GM12801 (cell line): Measurements from ENCODE around the gene DAB2IP.

Experiments used
- TF ChIP-seq, protein P1 (sequence below): IDR thresholded peaks from one replicate; pipeline ENCODE4 v1.5.1; 2011; ENCODE audit warnings: control low read depth; ENCODE audit not compliant: insufficient read length; ENCODE audit errors: extremely low read depth

Gene DAB2IP

DNA sequence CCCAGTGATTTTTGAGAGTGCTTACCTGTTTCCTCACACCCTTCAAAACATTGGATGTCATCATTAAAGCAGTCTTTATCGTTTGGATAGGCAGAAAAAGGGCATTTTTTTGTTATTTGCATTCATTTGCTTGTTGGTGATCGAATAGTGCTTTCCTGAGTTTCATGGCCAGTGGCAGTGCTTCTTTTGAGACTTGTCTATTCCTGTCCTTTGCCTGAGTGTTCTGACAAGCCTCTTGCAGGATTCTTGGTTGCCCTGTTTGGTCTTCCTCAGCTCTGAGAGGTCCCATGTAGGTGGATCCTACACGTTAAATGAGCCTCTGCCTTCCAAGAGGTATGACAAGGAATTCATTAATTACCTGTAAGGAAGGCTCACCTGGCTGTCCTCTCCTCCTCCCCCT lies 52.8 kb downstream of the DAB2IP start:
- TF ChIP-seq, protein P1, sequence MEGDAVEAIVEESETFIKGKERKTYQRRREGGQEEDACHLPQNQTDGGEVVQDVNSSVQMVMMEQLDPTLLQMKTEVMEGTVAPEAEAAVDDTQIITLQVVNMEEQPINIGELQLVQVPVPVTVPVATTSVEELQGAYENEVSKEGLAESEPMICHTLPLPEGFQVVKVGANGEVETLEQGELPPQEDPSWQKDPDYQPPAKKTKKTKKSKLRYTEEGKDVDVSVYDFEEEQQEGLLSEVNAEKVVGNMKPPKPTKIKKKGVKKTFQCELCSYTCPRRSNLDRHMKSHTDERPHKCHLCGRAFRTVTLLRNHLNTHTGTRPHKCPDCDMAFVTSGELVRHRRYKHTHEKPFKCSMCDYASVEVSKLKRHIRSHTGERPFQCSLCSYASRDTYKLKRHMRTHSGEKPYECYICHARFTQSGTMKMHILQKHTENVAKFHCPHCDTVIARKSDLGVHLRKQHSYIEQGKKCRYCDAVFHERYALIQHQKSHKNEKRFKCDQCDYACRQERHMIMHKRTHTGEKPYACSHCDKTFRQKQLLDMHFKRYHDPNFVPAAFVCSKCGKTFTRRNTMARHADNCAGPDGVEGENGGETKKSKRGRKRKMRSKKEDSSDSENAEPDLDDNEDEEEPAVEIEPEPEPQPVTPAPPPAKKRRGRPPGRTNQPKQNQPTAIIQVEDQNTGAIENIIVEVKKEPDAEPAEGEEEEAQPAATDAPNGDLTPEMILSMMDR, result no peak

DNA sequence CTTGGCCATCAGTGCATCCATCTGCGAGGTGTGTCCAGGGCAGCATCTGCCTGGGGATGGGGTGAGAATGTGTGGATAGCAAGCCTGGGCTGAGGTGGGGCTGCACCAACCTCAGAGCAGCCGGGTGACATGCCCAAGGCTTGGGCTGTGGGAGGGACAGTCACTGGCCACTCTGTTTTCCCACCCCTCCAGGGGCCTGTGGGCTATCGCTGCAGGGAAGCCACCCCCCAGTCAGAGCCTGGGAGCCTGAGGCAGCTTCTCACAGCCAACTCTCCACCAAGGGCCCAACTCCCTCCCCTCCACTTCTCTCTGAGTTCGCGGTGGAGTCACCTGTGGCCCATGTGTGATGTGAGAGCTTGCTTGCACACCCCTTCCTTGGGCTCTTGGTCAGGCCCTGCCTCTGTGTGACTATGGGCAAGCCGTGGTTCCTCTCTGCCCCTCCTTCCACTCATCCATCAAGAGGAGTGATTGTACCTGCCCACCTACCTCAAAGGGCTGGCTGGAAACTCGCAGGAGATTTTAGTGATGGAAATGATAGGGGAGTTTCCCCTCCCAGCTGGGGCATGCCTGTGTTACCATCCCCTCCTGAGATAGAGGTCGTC lies 54.8 kb downstream of the DAB2IP start:
- TF ChIP-seq, protein P1, result no peak

DNA sequence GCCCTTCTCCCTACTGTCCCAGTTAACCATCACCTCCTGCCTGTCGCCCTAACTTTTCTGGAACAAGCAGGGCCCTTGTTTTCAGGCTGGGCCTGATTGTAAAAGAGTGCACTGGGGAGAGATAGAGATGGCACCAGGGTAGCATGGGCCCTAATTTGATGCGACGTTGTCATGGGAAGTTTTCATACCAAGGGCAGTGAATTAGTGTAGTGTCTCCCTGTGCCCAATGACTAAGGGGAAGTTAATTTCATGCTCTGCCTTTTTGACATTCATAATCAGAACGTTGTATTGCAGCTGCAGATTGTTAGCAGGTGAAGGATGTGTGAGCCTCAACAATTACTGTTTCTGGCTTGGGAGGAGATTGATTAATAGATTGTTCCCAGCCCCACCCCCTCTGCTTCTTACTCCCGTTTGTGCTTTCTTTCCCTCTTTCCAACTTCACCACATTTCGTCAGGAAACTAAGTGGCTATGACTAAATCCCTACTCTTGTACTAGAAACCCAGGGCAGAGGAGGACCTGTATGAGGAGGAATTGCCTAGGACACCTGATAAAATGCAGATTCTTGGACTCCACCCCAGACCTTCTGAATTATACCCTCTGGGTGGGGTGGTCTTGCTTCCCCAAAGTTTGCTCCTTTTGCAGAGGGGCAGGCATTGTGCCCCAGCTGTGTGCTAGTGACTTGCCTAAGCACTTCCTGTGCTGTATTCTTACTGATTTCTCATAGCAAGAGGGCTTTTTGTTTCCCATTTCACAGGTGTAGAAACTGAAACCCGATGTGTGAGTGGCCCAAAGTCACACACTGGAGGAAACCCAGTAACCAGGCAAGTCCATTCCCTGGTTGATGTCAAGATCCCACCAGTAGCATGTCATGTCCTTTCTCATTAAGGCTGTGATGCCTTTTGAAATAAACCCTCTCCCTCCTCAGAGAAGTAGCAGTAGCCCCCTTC lies 56.3 kb downstream of the DAB2IP start:
- TF ChIP-seq, protein P1, result no peak

DNA sequence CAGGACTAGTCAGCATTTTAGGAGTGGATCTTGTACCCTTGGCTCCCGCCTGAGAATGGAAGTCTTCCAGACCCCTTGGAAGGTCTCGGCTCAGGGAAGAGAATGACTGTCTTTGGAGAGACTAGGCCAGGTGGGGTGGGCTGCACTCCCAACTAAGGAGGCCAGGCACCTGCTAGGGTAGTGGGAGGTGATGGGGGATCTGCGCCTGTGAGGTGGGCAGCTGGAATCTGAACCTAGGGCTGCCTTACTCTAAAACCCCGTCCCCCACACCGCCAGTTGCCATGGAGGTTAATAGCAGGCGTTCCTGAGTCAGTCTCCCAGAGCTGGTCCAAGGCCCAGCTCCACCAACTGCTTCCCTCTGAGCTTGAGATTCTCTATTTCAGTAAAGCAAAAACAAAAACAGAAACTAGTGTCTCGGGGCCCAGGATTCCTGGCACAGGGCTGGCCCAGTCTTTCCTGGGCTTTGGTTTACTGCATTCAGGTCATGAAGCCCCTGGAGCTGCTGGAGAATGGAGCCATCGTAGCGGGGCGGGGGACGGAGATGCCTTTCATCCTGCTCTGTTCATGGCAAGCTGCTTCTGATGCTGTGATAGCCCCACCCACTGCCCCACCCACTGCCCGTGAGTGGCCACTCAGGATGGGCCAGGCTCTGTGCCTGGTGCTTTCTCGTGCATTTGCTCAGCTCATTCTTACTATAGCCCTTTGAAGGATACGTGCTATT lies 57.5 kb downstream of the DAB2IP start:
- TF ChIP-seq, protein P1, result no peak

DNA sequence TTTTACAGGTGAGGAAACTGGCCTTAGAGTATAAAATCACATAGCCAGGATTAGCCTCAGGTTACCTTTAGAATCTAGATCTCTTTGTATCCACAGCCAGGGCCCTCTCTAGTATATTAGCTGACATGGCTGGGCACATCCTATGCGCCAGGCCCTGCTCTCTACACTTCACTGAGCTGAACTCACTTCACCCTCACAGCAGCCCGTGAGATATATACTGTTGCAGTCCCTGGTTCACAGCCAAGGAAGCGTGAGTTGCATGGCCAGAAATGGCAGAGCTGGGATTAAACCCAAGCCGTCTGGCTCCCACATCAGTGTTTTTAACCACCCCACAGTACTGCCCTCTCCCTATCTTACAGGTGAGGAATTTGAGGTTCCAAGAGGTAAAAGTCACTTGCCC lies 58.4 kb downstream of the DAB2IP start:
- TF ChIP-seq, protein P1, result no peak

DNA sequence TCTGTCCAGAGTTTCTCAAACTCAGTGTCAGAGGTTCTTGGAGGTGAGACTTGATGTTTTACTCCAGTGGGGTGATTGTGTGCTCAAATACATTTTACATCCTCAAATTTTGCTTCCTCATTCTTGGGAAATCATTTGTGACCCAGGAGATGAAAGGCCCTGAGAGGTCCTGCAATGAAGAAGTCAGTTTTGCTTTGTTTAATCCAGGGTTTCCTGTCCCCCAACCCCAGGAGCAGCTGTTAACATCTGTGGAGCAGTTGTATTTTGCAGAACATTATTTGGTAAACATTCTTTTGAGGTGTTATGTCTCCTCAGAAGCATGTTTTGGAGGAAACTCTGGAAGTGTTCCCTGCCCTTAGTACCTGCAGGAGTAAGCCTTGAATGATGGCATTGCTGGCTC lies 59.8 kb downstream of the DAB2IP start:
- TF ChIP-seq, protein P1, result no peak

DNA sequence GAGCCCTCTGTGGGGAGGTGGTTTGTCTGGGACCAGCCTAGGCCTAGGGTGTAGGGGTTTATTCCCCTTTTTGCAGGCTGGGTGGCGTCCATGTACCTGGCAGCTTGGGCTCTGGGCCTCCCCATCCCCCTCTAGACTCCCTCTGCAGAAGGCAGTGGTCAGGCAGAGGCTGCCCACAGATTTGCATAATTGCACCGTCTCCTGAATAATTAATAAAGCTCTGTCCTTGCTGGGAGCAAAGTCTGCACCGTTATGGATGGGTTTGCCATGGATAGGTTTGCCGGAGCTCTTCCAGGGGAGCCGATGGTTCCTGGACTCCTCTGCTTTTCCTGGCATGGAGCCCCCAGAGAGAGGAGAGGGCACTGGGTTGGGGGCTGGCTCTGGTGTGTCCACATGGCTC lies 60.4 kb downstream of the DAB2IP start:
- TF ChIP-seq, protein P1, result no peak
